Eye (tissue), 1 donor: ENCODE data around the gene TMTC1.
"Not testable (repeated sequence)": the region's sequence is repeated elsewhere in the genome, so short reads cannot be mapped to it uniquely, and the experiment has no call there.

Experiments
- DNase-seq: peaks from one replicate; pipeline ENCODE4 v3.0.0-alpha.2; 2015

The TMTC1 gene

GRCh38 chr12:29656762-29657538 lies 126.8 kb downstream of the TMTC1 start:
- DNase-seq, result no peak

GRCh38 chr12:29655861-29656260 lies 127.9 kb downstream of the TMTC1 start:
- no peak for DNase-seq

GRCh38 chr12:29653286-29653685 lies 130.5 kb downstream of the TMTC1 start:
- no peak for DNase-seq

- no peak for DNase-seq
Observed at GRCh38 chr12:29650371-29650770, 133.4 kb downstream of the TMTC1 start.

- DNase-seq, result no peak
Observed at GRCh38 chr12:29649722-29650121, 134.0 kb downstream of the TMTC1 start.

GRCh38 chr12:29644536-29645162 lies 139.1 kb downstream of the TMTC1 start:
- no peak for DNase-seq

GRCh38 chr12:29640589-29641345 lies 143.0 kb downstream of the TMTC1 start:
- DNase-seq, result no peak

GRCh38 chr12:29639893-29640495 lies 143.7 kb downstream of the TMTC1 start:
- DNase-seq, result no peak

- no peak for DNase-seq
Observed at GRCh38 chr12:29638528-29638927, 145.2 kb downstream of the TMTC1 start.

- no peak for DNase-seq
Observed at GRCh38 chr12:29634057-29634456, 149.7 kb downstream of the TMTC1 start.

- DNase-seq, result not testable (repeated sequence)
Observed at GRCh38 chr12:29630164-29630563, 153.6 kb downstream of the TMTC1 start.

GRCh38 chr12:29627221-29627620 lies 156.5 kb downstream of the TMTC1 start:
- no peak for DNase-seq

GRCh38 chr12:29625359-29625953 lies 158.3 kb downstream of the TMTC1 start:
- peak; percentile 20 for DNase-seq

GRCh38 chr12:29622251-29622650 lies 161.5 kb downstream of the TMTC1 start:
- DNase-seq, result no peak

- no peak for DNase-seq
Observed at GRCh38 chr12:29620030-29620429, 163.7 kb downstream of the TMTC1 start.

GRCh38 chr12:29617407-29617803 lies 166.3 kb downstream of the TMTC1 start:
- DNase-seq, result no peak

- no peak for DNase-seq
Observed at GRCh38 chr12:29616664-29617406, 166.9 kb downstream of the TMTC1 start.

- no peak for DNase-seq
Observed at GRCh38 chr12:29614694-29615325, 168.9 kb downstream of the TMTC1 start.

GRCh38 chr12:29612912-29613311 lies 170.8 kb downstream of the TMTC1 start:
- no peak for DNase-seq

- no peak for DNase-seq
Observed at GRCh38 chr12:29611906-29612305, 171.8 kb downstream of the TMTC1 start.

- no peak for DNase-seq
Observed at GRCh38 chr12:29610473-29611170, 173.1 kb downstream of the TMTC1 start.
